HFFc6 (cell line): Measurements from ENCODE around the gene REELD1. TPM values are rescaled to one million over a fixed set of nuclear protein-coding genes. Genes with fewer than 3 reads are reported as not detected.
A peak's percentile ranks its signal among the peaks of the same experiment; 100 is the strongest.

ENCODE experiments used
- DNase-seq: peaks from one replicate; pipeline ENCODE4 v3.0.0-alpha.2; 2018
- H3K27ac Mint-ChIP-seq: 2 replicates; pipeline ENCODE4 v1.8.0; 2020; ENCODE audit warnings: mild to moderate bottlenecking, mixed read lengths
- H3K27me3 Mint-ChIP-seq: 2 replicates; pipeline ENCODE4 v1.8.0; 2021; ENCODE audit warnings: mild to moderate bottlenecking, moderate library complexity, mixed read lengths; ENCODE audit not compliant: insufficient read depth
- H3K36me3 Mint-ChIP-seq: 2 replicates; pipeline ENCODE4 v1.8.0; 2021; ENCODE audit warnings: low read depth, mixed read lengths
- H3K4me1 Mint-ChIP-seq: 2 replicates; pipeline ENCODE4 v1.8.0; 2020; ENCODE audit warnings: low read depth, mixed read lengths
- H3K4me3 Mint-ChIP-seq: 2 replicates; pipeline ENCODE4 v1.8.0; 2020; ENCODE audit warnings: mild to moderate bottlenecking, moderate library complexity, mixed read lengths
- H3K9me3 Mint-ChIP-seq: 2 replicates; pipeline ENCODE4 v1.8.0; 2020; ENCODE audit warnings: mild to moderate bottlenecking, mixed read lengths
- total RNA-seq, 6 experiments: library from RNA; stranded (reverse); fragmentation: NEBNext Ultra II Directional; extraction: Animal tissue kit (Norgen Biotek cat#: 25700); gene quantifications; 2 replicates in 1 of 6; 3 replicates in 5 of 6; pipeline ENCODE4 v1.2.3, GENCODE V29; 2021
- TF ChIP-seq, protein P1 (sequence below): fragments of 200-600 bp; sonication (generic); IDR thresholded peaks from 2 replicates; pipeline ENCODE4 v1.5.0; 2021; ENCODE audit warnings: antibody characterized with exemption, mild to moderate bottlenecking

REELD1 gene
- total RNA-seq, 6 experiments from 2014 or later, result not detected

DNA sequence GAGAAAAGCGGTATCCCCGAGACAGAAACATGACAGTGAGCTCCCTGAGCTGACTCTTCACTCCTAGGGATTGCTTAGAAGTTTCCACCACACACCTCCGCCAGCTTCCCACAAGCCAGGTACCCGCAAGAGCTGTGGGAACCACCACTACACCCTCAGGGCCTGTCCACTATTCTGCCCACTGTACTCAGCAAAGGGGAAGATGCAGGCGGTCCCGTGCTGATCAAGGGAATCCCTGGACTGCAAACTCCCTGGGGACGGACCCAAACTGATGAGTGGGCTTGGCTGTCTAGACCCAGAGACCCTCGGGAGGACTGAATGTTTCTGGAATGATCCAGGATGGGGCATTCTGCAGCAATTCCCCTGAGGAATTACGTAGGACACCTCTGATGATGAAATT is 30.2 kb downstream of the REELD1 start:
- Mint-ChIP-seq H3K27ac (no peak overlapping the region), H3K4me1 (peaks cover 64% of the 10 kb centered on the region), H3K9me3 (no peaks in the 10 kb centered on the region), H3K36me3 (peaks cover under 1% of the 10 kb centered on the region; the same call in 1 of the 2 replicates), H3K4me3 (no peak overlapping the region), H3K27me3 (peaks cover 2% of the 10 kb centered on the region)
- TF ChIP-seq, protein P1, sequence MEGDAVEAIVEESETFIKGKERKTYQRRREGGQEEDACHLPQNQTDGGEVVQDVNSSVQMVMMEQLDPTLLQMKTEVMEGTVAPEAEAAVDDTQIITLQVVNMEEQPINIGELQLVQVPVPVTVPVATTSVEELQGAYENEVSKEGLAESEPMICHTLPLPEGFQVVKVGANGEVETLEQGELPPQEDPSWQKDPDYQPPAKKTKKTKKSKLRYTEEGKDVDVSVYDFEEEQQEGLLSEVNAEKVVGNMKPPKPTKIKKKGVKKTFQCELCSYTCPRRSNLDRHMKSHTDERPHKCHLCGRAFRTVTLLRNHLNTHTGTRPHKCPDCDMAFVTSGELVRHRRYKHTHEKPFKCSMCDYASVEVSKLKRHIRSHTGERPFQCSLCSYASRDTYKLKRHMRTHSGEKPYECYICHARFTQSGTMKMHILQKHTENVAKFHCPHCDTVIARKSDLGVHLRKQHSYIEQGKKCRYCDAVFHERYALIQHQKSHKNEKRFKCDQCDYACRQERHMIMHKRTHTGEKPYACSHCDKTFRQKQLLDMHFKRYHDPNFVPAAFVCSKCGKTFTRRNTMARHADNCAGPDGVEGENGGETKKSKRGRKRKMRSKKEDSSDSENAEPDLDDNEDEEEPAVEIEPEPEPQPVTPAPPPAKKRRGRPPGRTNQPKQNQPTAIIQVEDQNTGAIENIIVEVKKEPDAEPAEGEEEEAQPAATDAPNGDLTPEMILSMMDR, result no peak
- no peak for DNase-seq

DNA sequence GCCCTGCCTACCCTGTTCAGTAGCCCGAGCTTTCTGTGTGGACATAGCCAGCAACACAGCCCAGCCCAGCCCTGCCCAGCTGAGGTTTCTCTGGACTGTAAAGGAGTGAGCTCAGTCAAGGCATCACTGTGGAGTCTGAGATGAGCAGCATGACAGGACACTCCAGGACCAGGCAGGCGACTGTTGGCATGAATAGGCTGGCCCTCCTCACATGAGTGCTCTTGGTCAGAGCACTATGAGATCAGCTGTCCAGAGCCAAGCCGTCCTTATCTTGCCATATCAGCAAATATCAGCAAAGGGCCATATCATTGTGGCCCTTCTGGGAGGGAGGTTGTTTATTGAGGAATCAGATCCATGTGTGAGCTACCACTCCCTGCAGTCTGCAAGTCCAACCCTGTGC is 30.9 kb downstream of the REELD1 start:
- H3K27ac Mint-ChIP-seq, result peak overlapping the region; percentile 37; the same call in 1 of the 2 replicates
- H3K9me3 Mint-ChIP-seq, result no peaks in the 10 kb centered on the region
- H3K27me3 Mint-ChIP-seq, result peaks cover 2% of the 10 kb centered on the region
- TF ChIP-seq, protein P1, result no peak
- H3K4me1 Mint-ChIP-seq, result peaks cover 60% of the 10 kb centered on the region
- no peak for DNase-seq
- peaks cover 4% of the 10 kb centered on the region; the same call in 1 of the 2 replicates for H3K36me3 Mint-ChIP-seq
- no peak overlapping the region for H3K4me3 Mint-ChIP-seq

DNA sequence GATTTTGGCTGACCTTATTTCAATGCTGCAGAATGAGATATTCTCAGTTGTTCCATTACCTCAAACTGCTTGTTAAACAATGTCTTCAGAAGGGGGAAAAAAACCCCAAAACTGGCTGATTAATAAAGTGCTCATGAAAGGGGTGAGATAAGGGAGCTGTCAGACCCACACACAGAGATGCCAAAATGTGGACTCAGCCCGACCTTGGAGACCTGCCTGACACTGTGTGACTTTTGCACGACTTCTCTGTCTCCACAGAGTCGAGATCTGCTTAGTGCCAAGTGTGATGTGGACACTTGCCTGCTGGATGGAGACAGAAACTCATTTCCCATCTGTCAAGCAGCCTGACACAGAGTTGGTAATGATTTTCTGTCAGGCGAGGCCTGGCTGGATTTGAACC is 31.5 kb downstream of the REELD1 start:
- DNase-seq, result no peak

DNA sequence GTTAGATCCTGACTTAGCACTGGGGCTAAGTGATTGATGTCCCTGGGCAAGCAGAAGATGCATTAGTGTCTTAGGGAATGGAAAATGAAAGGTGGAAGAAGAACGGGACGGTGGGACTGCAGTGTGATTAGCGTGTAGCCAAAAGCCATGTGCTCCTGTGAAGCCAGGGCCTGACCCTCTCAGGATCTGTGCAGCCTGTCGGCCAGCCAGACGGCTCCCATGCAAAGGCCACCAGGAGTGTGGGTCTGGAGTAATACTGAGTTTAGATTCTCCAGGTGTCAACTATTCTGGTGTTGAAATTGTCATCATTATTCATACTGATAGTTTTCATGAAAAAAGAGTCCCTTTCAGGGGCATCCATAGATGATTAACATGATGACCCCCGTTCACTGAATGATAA is 32.0 kb downstream of the REELD1 start:
- DNase-seq, result no peak
- no peaks in the 10 kb centered on the region for H3K9me3 Mint-ChIP-seq
- H3K4me1 Mint-ChIP-seq, result peaks cover 49% of the 10 kb centered on the region
- peaks cover 4% of the 10 kb centered on the region; the same call in 1 of the 2 replicates for H3K36me3 Mint-ChIP-seq
- H3K27me3 Mint-ChIP-seq, result peaks cover 2% of the 10 kb centered on the region
- no peak overlapping the region for H3K4me3 Mint-ChIP-seq
- TF ChIP-seq, protein P1, result no peak
- H3K27ac Mint-ChIP-seq, result no peak overlapping the region

More for the DNA sequence above, 31.5 kb downstream of the REELD1 start:
- Mint-ChIP-seq H3K4me1 (peaks cover 54% of the 10 kb centered on the region), H3K9me3 (no peaks in the 10 kb centered on the region), H3K27ac (no peak overlapping the region; the same call in 1 of the 2 replicates), H3K27me3 (peaks cover 2% of the 10 kb centered on the region), H3K36me3 (peaks cover 4% of the 10 kb centered on the region; the same call in 1 of the 2 replicates), H3K4me3 (no peak overlapping the region)
- TF ChIP-seq, protein P1, result no peak

DNA sequence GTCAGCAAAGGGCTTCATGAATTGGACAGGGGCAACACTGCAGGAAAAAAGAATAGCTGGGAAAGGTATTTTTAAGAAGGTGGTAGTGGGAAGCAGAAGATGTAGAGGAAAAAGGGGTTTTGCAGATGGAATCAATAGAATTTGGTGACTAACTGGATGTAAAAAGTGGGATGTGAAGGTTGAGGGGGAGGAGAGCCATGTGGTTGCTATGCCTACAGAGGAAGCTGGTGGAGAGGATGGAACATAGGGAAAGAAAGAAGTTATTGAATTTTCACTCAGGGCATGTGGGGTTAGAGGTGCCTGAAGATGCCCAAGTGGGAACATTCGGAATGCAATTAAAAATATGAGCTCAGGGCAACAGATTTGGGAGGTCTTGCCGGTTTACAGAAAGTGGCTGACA is 33.0 kb downstream of the REELD1 start:
- Mint-ChIP-seq H3K4me1 (peaks cover 39% of the 10 kb centered on the region), H3K9me3 (no peaks in the 10 kb centered on the region), H3K27ac (no peak overlapping the region), H3K4me3 (no peak overlapping the region), H3K36me3 (peaks cover 4% of the 10 kb centered on the region), H3K27me3 (peaks cover 2% of the 10 kb centered on the region; the same call in 1 of the 2 replicates)
- DNase-seq, result no peak
- TF ChIP-seq, protein P1, result no peak
